HepG2 (cell line): ENCODE results near the gene ZFP36L2. TPM values are rescaled to one million over a fixed set of nuclear protein-coding genes. Genes with fewer than 3 reads are reported as not detected.

ENCODE experiments used
- ATAC-seq: fragments of 200-7000 bp; cut with Tn5 transposase; 3 replicates; pipeline ENCODE4 v1.9.1; 2020; ENCODE audit warnings: mild to moderate bottlenecking, moderate library complexity
- BruUV-seq: library from RNA; stranded (reverse); fragments of 400-500 nt; replicated peaks from 2 replicates; lab custom pipeline; 2021; lab: Mats Ljungman, UMichigan
- CTCF ChIA-PET: fragments of 300-600 bp; formaldehyde crosslinking; extraction: SDS; loops from one replicate; lab custom pipeline; 2021; ENCODE audit warnings: low total read pairs, inconsistent platforms, low intra/inter-chr PET ratio; lab: Yijun Ruan, JAX
- POLR2A ChIA-PET: fragments of 350-600 bp; sonication (Branson Sonifier 250); formaldehyde crosslinking; loops from one replicate; lab custom pipeline; 2020; ENCODE audit warnings: antibody characterized with exemption, inconsistent platforms; lab: Yijun Ruan, JAX
- DNase-seq: peaks from one replicate; pipeline ENCODE4 v3.0.0-alpha.2; 2015; ENCODE audit warnings: low spot score
- FAIRE-seq: peaks from 3 replicates; lab custom pipeline; 2011; peaks lifted over from hg19 to GRCh38; lab: Jason Lieb, UNC
- H2AFZ ChIP-seq: one replicate; pipeline ENCODE4 v1.6.1; 2011; ENCODE audit warnings: low read length, inconsistent platforms
- H3K27ac ChIP-seq: fragments of 300-600 bp; 3 replicates; pipeline ENCODE4 v1.8.0; 2011; ENCODE audit warnings: mixed run types, mild to moderate bottlenecking, mixed read lengths, low read length, inconsistent platforms; ENCODE audit not compliant: insufficient read depth; ENCODE audit errors: extremely low read length
- H3K27me3 ChIP-seq, 2 experiments: fragments of 200-600 bp in 1 of 2; 2 replicates in 1 of 2; 3 replicates in 1 of 2; pipeline versions ENCODE4 v1.6.0 to v1.8.0; 2011; ENCODE audit warnings: low read length in 2 of 2, mild to moderate bottlenecking in 2 of 2, moderate library complexity in 2 of 2, inconsistent platforms in 1 of 2; ENCODE audit not compliant: insufficient read depth in 2 of 2, control insufficient read depth in 1 of 2
- H3K36me3 ChIP-seq, 2 experiments: fragments of 200-600 bp in 1 of 2; replicated peaks in 1 of 2; 2 replicates in 1 of 2; 3 replicates in 1 of 2; pipeline versions ENCODE4 v1.5.1 to v1.8.0; 2011; ENCODE audit warnings: low read length in 2 of 2, inconsistent platforms in 1 of 2; ENCODE audit not compliant: insufficient read depth in 2 of 2, control insufficient read depth in 1 of 2
- H3K4me1 ChIP-seq: 2 replicates; pipeline ENCODE4 v1.5.1; 2012; ENCODE audit warnings: low read length, inconsistent platforms; ENCODE audit not compliant: insufficient read depth
- H3K4me2 ChIP-seq: 2 replicates; pipeline ENCODE4 v1.6.0; 2011; ENCODE audit warnings: low read depth, low read length, inconsistent platforms
- H3K4me3 ChIP-seq, 3 experiments: fragments of 200-600 bp in 1 of 3; sonication (generic), shearing (Covaris generic) in 1 of 3; replicated peaks in 1 of 3; 2 replicates each; pipeline ENCODE4 v1.5.1; 2011 to 2016; ENCODE audit warnings: low read length in 3 of 3, inconsistent platforms in 2 of 3, low read depth in 2 of 3, mild to moderate bottlenecking in 2 of 3, control low read depth in 1 of 3, mixed read lengths in 1 of 3; ENCODE audit not compliant: insufficient read depth in 1 of 3
- H3K79me2 ChIP-seq: one replicate; pipeline ENCODE4 v1.6.1; 2011; ENCODE audit warnings: low read length, inconsistent platforms; ENCODE audit not compliant: insufficient read depth
- H3K9ac ChIP-seq: 2 replicates; pipeline ENCODE4 v1.6.0; 2011; ENCODE audit warnings: mild to moderate bottlenecking, low read depth, low read length, inconsistent platforms; ENCODE audit not compliant: insufficient read depth
- H3K9me3 ChIP-seq: 2 replicates; pipeline ENCODE4 v1.5.1; 2012; ENCODE audit warnings: mild to moderate bottlenecking, low read length
- H4K20me1 ChIP-seq: 2 replicates; pipeline ENCODE4 v1.6.0; 2011; ENCODE audit warnings: inconsistent platforms, mild to moderate bottlenecking, low read length, moderate library complexity; ENCODE audit not compliant: insufficient read depth
- AKAP8 ChIP-seq: sonication (generic); formaldehyde crosslinking; IDR thresholded peaks from 2 replicates; pipeline ENCODE4 v1.5.1; 2020; ENCODE audit warnings: mild to moderate bottlenecking, missing genetic modification reagents
- ATF5 ChIP-seq: sonication (generic); formaldehyde crosslinking; IDR thresholded peaks from 2 replicates; pipeline ENCODE4 v1.4.0; 2020; ENCODE audit warnings: mild to moderate bottlenecking, low read depth, missing genetic modification reagents
- KMT2B ChIP-seq: IDR thresholded peaks from 2 replicates; pipeline ENCODE4 v1.6.1; 2016; ENCODE audit warnings: missing genetic modification reagents, missing compliant biosample characterization
- LRRFIP1 ChIP-seq: sonication (generic); formaldehyde crosslinking; conservative IDR thresholded peaks from 2 replicates; pipeline ENCODE4 v1.4.0; 2020; ENCODE audit warnings: missing genetic modification reagents
- MAZ ChIP-seq, 2 experiments: sonication (generic) in 1 of 2; formaldehyde crosslinking in 1 of 2; IDR thresholded peaks; 2 replicates each; pipeline versions ENCODE4 v1.5.0 to v1.6.1; 2012 to 2020; ENCODE audit warnings: low read depth in 2 of 2, mild to moderate bottlenecking in 2 of 2, borderline replicate concordance in 1 of 2, improper control_type of control experiment in 1 of 2, low read length in 1 of 2, missing genetic modification reagents in 1 of 2, moderate library complexity in 1 of 2
- MZF1 ChIP-seq: sonication (generic); formaldehyde crosslinking; IDR thresholded peaks from 2 replicates; pipeline ENCODE4 v1.8.1; 2023; ENCODE audit warnings: mild to moderate bottlenecking, missing genetic modification reagents, borderline replicate concordance
- REPIN1 ChIP-seq: sonication (generic); formaldehyde crosslinking; IDR thresholded peaks from 2 replicates; pipeline ENCODE4 v1.8.0; 2022; ENCODE audit warnings: missing genetic modification reagents, low read depth, mild to moderate bottlenecking, borderline replicate concordance
- SAFB2 ChIP-seq: sonication (generic); formaldehyde crosslinking; IDR thresholded peaks from 2 replicates; pipeline ENCODE4 v1.5.1; 2020; ENCODE audit warnings: missing genetic modification reagents, low read depth, mild to moderate bottlenecking, borderline replicate concordance
- SAP130 ChIP-seq: IDR thresholded peaks from 2 replicates; pipeline ENCODE4 v1.6.1; 2016; ENCODE audit warnings: low read depth
- SOX13 ChIP-seq, 3 experiments: fragments of 450-650 bp in 1 of 3; sonication (generic) in 1 of 3; formaldehyde crosslinking in 1 of 3; IDR thresholded peaks in 2 of 3; conservative IDR thresholded peaks in 1 of 3; 2 replicates each; pipeline versions ENCODE4 v1.5.0 to v1.6.1; 2016 to 2020; ENCODE audit warnings: antibody characterized with exemption in 1 of 3, mild to moderate bottlenecking in 1 of 3, missing compliant biosample characterization in 1 of 3, missing genetic modification reagents in 1 of 3, moderate library complexity in 1 of 3
- YEATS4 ChIP-seq: sonication (generic); formaldehyde crosslinking; IDR thresholded peaks from 2 replicates; pipeline ENCODE4 v1.4.0; 2020; ENCODE audit warnings: missing genetic modification reagents, borderline replicate concordance
- ZMYM3 ChIP-seq: sonication (generic); formaldehyde crosslinking; IDR thresholded peaks from 2 replicates; pipeline ENCODE4 v1.5.1; 2020; ENCODE audit warnings: mild to moderate bottlenecking, missing genetic modification reagents
- ZNF234 ChIP-seq: sonication (generic); formaldehyde crosslinking; conservative IDR thresholded peaks from 2 replicates; pipeline ENCODE4 v1.5.1; 2020; ENCODE audit warnings: mild to moderate bottlenecking, missing genetic modification reagents
- ZNF343 ChIP-seq: sonication (generic); formaldehyde crosslinking; IDR thresholded peaks from 2 replicates; pipeline ENCODE4 v1.4.0; 2020; ENCODE audit warnings: mild to moderate bottlenecking, missing genetic modification reagents
- ZNF557 ChIP-seq: sonication (generic); formaldehyde crosslinking; IDR thresholded peaks from 2 replicates; pipeline ENCODE4 v1.4.0; 2020; ENCODE audit warnings: missing genetic modification reagents
- WGBS: methylation state at CpG from one replicate; pipeline ENCODE4 v1.1.6; 2017; ENCODE audit warnings: low lambda C conversion rate; 5-methylcytosine and 5-hydroxymethylcytosine counted together
- in situ Hi-C: cut with HindIII; loops from 2 replicates; pipeline ENCODE4 v1.10.0; 2017; ENCODE audit warnings: low pct_unique_long_range_greater_than_20kb; ENCODE audit not compliant: extremely low pct_ligation_motif_present
- intact Hi-C: fragments of 100-400 bp; cut with micrococcal nuclease; formaldehyde crosslinking; loops from one replicate; pipeline ENCODE4 v1.10.0; 2022; ENCODE audit not compliant: unreplicated experiment
- polyA plus RNA-seq, 8 experiments: library from polyadenylated mRNA; depleted of rRNA in 3 of 8; stranded (reverse) in 7 of 8; unstranded in 1 of 8; fragments of >200 nt; fragmentation: Illumina TruSeq in 4 of 8; extraction: Trizol in 4 of 8; gene quantifications; 2 replicates each; pipeline versions ENCODE4 v1.2.1 to v1.2.3, GENCODE V29; 2011 to 2016; ENCODE audit warnings: low read depth in 4 of 8, missing spikeins in 1 of 8, mixed read lengths in 1 of 8; ENCODE audit not compliant: insufficient read depth in 1 of 8
- total RNA-seq, 5 experiments: library from RNA; depleted of rRNA; stranded (reverse); fragments of >200 nt; fragmentation: Illumina TruSeq; extraction: Trizol; gene quantifications; 2 replicates each; pipeline ENCODE4 v1.2.3, GENCODE V29; 2016; ENCODE audit warnings: low read depth in 1 of 5
- TF ChIP-seq, protein P1 (sequence below), 2 experiments: sonication (generic) in 1 of 2; formaldehyde crosslinking in 1 of 2; IDR thresholded peaks; 2 replicates each; pipeline versions ENCODE4 v1.5.1 to v1.6.1; 2011 to 2020; ENCODE audit warnings: borderline replicate concordance in 1 of 2, low read depth in 1 of 2, low read length in 1 of 2, mild to moderate bottlenecking in 1 of 2, missing genetic modification reagents in 1 of 2, moderate library complexity in 1 of 2

Gene ZFP36L2
- total and polyA plus RNA-seq, 2 of the 13 experiments (the other 11 are each of a cell fraction or from before 2014, with no cell fraction given) = 11.2 to 21.8 TPM

- peaks cover 3 to 21% of the 10 kb centered on the region in 2 experiments for H3K36me3 ChIP-seq
- no peak overlapping the region for H2AFZ ChIP-seq
- ChIA-PET CTCF (interaction anchor here (1.2 to 4.9 kb wide), 4 partner anchors 65 to 101 kb away, joined by 3 to 34 read pairs (median 5); no protein-coding TSS in a partner anchor), POLR2A (interaction anchor here (0.7 to 13.7 kb wide), 50 partner anchors 9 to 417 kb away, joined by 3 to 324 read pairs (median 10); no protein-coding TSS in a partner anchor)
- no peaks in the 10 kb centered on the region for H3K27me3 ChIP-seq
- peaks cover 30% of the 10 kb centered on the region for H4K20me1 ChIP-seq
- FAIRE-seq = peak; percentile 21
- peaks cover 48% of the 10 kb centered on the region for H3K4me1 ChIP-seq
- peaks cover 36% of the 10 kb centered on the region for H3K79me2 ChIP-seq
- H3K27ac ChIP-seq = peak overlapping the region; percentile 95
- H3K4me2 ChIP-seq = peak overlapping the region; percentile 91
- WGBS = 7% methylated on average over 6 of the region's 10 CpGs
- DNase-seq = peak; percentile 74
- ATAC-seq = peak; percentile 2
- in situ Hi-C loops (loop anchor here (5.0 to 10.0 kb wide), 6 partner anchors 63 to 401 kb away; no protein-coding TSS in a partner anchor), intact Hi-C loops (loop anchor here (1.0 to 5.0 kb wide), 4 partner anchors 97 to 315 kb away; no protein-coding TSS in a partner anchor)
- peak overlapping the region; percentile 96 for H3K9ac ChIP-seq
- no peaks in the 10 kb centered on the region for H3K9me3 ChIP-seq
- BruUV-seq = no TSS peak
- peak overlapping the region; percentile 64 to 89 (median 79) for H3K4me3 ChIP-seq
- no peak for TF ChIP-seq LRRFIP1 (CRISPR knock-in tag)
- no peak for TF ChIP-seq ZNF234 (CRISPR knock-in tag)
- 0 out of 2 replicates have a peak, but pooled peaks have one; percentile 30 for TF ChIP-seq ZNF343
- peak; percentile 6; the same call in 1 of the 2 replicates for TF ChIP-seq SAP130 (CRISPR knock-in tag)
- 0 out of 2 replicates have a peak, but pooled peaks have one; percentile 10 for TF ChIP-seq REPIN1
- TF ChIP-seq SOX13 (IDR thresholded peaks at IDR 0.05) = no peak
- 0 out of 4 replicates have a peak, but pooled peaks of 1 of the 2 experiments have one; percentile 10 for TF ChIP-seq SOX13 (CRISPR knock-in tag; conservative IDR thresholded peaks at IDR 0.05 in 1 of 2, IDR thresholded peaks at IDR 0.05 in 1 of 2)
- no peak for TF ChIP-seq YEATS4
- no peak for TF ChIP-seq ZNF557
- no peak for TF ChIP-seq MZF1 (CRISPR knock-in tag)
- 0 out of 2 replicates have a peak, but pooled peaks have one; percentile 11 for TF ChIP-seq ATF5 (CRISPR knock-in tag)
- TF ChIP-seq MAZ (IDR thresholded peaks at IDR 0.05; ENCODE audit: borderline replicate concordance, low read depth, low read length) = no peak
- no peak for TF ChIP-seq MAZ (CRISPR knock-in tag; IDR thresholded peaks at IDR 0.05; ENCODE audit: low read depth)
- TF ChIP-seq, protein P1, sequence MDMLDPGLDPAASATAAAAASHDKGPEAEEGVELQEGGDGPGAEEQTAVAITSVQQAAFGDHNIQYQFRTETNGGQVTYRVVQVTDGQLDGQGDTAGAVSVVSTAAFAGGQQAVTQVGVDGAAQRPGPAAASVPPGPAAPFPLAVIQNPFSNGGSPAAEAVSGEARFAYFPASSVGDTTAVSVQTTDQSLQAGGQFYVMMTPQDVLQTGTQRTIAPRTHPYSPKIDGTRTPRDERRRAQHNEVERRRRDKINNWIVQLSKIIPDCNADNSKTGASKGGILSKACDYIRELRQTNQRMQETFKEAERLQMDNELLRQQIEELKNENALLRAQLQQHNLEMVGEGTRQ (IDR thresholded peaks at IDR 0.05; ENCODE audit: low read depth, low read length) = no peak
- TF ChIP-seq, protein P1 (CRISPR knock-in tag; IDR thresholded peaks at IDR 0.05; ENCODE audit: borderline replicate concordance) = peak; percentile 38; the same call in 1 of the 2 replicates
- TF ChIP-seq AKAP8 (CRISPR knock-in tag) = peak; percentile 21; the same call in 1 of the 2 replicates
- peak; percentile 81; the same call in 1 of the 2 replicates for TF ChIP-seq SAFB2 (CRISPR knock-in tag)
- peak; percentile 41; the same call in 1 of the 2 replicates for TF ChIP-seq ZMYM3 (CRISPR knock-in tag)
- TF ChIP-seq KMT2B (CRISPR knock-in tag) = peak; percentile 2; the same call in 1 of the 2 replicates
Observed at GRCh38 chr2:43227830-43228281, 1.4 kb upstream of the ZFP36L2 start.
